Large intestine (tissue), 12 donors: ENCODE data around the gene GATAD2A. TPM values are rescaled to one million over a fixed set of nuclear protein-coding genes. Genes with fewer than 3 reads are reported as not detected.

Experiments
- DNase-seq, 2 donors: peaks; one replicate each; pipeline versions ENCODE4 v3.0.0 to v3.0.0-alpha.2; 2013
- H3K27ac ChIP-seq: one replicate; pipeline ENCODE4 v1.5.1; 2013; ENCODE audit warnings: low read length
- H3K27me3 ChIP-seq: 2 replicates; pipeline ENCODE4 v1.6.1; 2013; ENCODE audit warnings: low read length; ENCODE audit not compliant: control insufficient read depth, insufficient read depth
- H3K36me3 ChIP-seq: 2 replicates; pipeline ENCODE4 v1.6.1; 2013; ENCODE audit warnings: low read length; ENCODE audit not compliant: control insufficient read depth, insufficient read depth
- H3K4me1 ChIP-seq: one replicate; pipeline ENCODE4 v1.6.1; 2013; ENCODE audit warnings: low read length; ENCODE audit not compliant: control insufficient read depth, insufficient read depth
- H3K4me3 ChIP-seq: one replicate; pipeline ENCODE4 v1.5.1; 2013; ENCODE audit warnings: low read length
- H3K9me3 ChIP-seq: one replicate; pipeline ENCODE4 v1.6.1; 2013; ENCODE audit warnings: mild to moderate bottlenecking, low read depth, low read length, moderate library complexity; ENCODE audit not compliant: control insufficient read depth
- WGBS: methylation state at CpG from one replicate; pipeline ENCODE4 v1.1.5; 2013; ENCODE audit warnings: low lambda C conversion rate; ENCODE audit not compliant: insufficient coverage; 5-methylcytosine and 5-hydroxymethylcytosine counted together
- long read RNA-seq, 11 donors: transcript quantifications; one replicate each; lab custom pipeline, GENCODE V29; 2026
- polyA plus RNA-seq: library from polyadenylated mRNA; unstranded; fragments of 120-200 nt; gene quantifications from one replicate; pipeline ENCODE4 v1.2.1, GENCODE V29; 2013

The GATAD2A gene
- polyA plus RNA-seq, result 46.8 TPM
- long read RNA-seq, donor 1, result 0 reads
- long read RNA-seq, donor 2, result 0 reads
- long read RNA-seq, donor 3, result 0 reads
- long read RNA-seq, donor 4, result 0 reads
- long read RNA-seq, donor 5, result 0 reads
- long read RNA-seq, donor 6, result 0 reads
- long read RNA-seq, donor 7, result 0 reads
- long read RNA-seq, donor 8, partial matches to known transcripts, result 62 of 62 reads
- long read RNA-seq, donor 8, other reads (novel, unspliced or antisense), result 0 of 62 reads
- long read RNA-seq, donor 9, result 0 reads
- long read RNA-seq, donor 10, partial matches to known transcripts, result 5 of 5 reads
- long read RNA-seq, donor 10, other reads (novel, unspliced or antisense), result 0 of 5 reads
- long read RNA-seq, donor 11, partial matches to known transcripts, result 10 of 10 reads
- long read RNA-seq, donor 11, other reads (novel, unspliced or antisense), result 0 of 10 reads

GRCh38 chr19:19404879-19405860 is at the start of gene GATAD2A:
Gene GATAD2A, plus strand, starts transcription at chr19:19405675. Its CDS starts 59,671 bp downstream, at chr19:19465346.
- DNase-seq, result peak; percentile 92 to 93
- no peaks in the 10 kb centered on the region for H3K9me3 ChIP-seq
- no peaks in the 10 kb centered on the region for H3K36me3 ChIP-seq
- H3K4me1 ChIP-seq, result peaks cover 24% of the 10 kb centered on the region
- H3K27ac ChIP-seq, result peak within 1 kb of the TSS; percentile 92
- H3K4me3 ChIP-seq, result peak within 1 kb of the TSS; percentile 61
- no peaks in the 10 kb centered on the region for H3K27me3 ChIP-seq
- 83% methylated on average over 1 of the region's 90 CpGs for WGBS

- H3K4me3 ChIP-seq, result no peak overlapping the region
Observed at GRCh38 chr19:19356500-19356899, 49.0 kb upstream of the GATAD2A start.

GRCh38 chr19:19356901-19357566 is 48.4 kb upstream of the GATAD2A start:
- H3K4me3 ChIP-seq, result no peak overlapping the region
- no peaks in the 10 kb centered on the region for H3K27me3 ChIP-seq
- no peak overlapping the region for H3K27ac ChIP-seq
- H3K9me3 ChIP-seq, result no peaks in the 10 kb centered on the region
- no peak for DNase-seq
- WGBS, result no CpG with 5 or more reads among the region's 13 CpGs
- H3K4me1 ChIP-seq, result no peaks in the 10 kb centered on the region
- peaks cover 58% of the 10 kb centered on the region for H3K36me3 ChIP-seq

More at GRCh38 chr19:19356500-19356899, 49.0 kb upstream of the GATAD2A start:
- Histone ChIP-seq H3K9me3 (no peaks in the 10 kb centered on the region), H3K27ac (no peak overlapping the region), H3K27me3 (no peaks in the 10 kb centered on the region), H3K4me1 (no peaks in the 10 kb centered on the region), H3K36me3 (peaks cover 60% of the 10 kb centered on the region)
- no CpG with 5 or more reads among the region's 11 CpGs for WGBS
- no peak for DNase-seq

GRCh38 chr19:19361075-19361594 is 44.3 kb upstream of the GATAD2A start:
- H3K4me3 ChIP-seq, result no peak overlapping the region
- peak; percentile 61 to 69 for DNase-seq
- H3K9me3 ChIP-seq, result no peaks in the 10 kb centered on the region
- H3K27ac ChIP-seq, result no peak overlapping the region
- H3K4me1 ChIP-seq, result no peaks in the 10 kb centered on the region
- H3K36me3 ChIP-seq, result peaks cover 17% of the 10 kb centered on the region
- H3K27me3 ChIP-seq, result no peaks in the 10 kb centered on the region
- no CpG with 5 or more reads among the region's 14 CpGs for whole genome bisulfite sequencing

- H3K27me3 ChIP-seq, result no peaks in the 10 kb centered on the region
- WGBS, result no CpG with 5 or more reads among the region's 4 CpGs
- H3K4me3 ChIP-seq, result no peak overlapping the region
- no peak overlapping the region for H3K27ac ChIP-seq
- no peak for DNase-seq
- no peaks in the 10 kb centered on the region for H3K9me3 ChIP-seq
- no peaks in the 10 kb centered on the region for H3K4me1 ChIP-seq
- H3K36me3 ChIP-seq, result peaks cover 8% of the 10 kb centered on the region
Observed at GRCh38 chr19:19362075-19362474, 43.4 kb upstream of the GATAD2A start.

- H3K27ac ChIP-seq, result no peak overlapping the region
- WGBS, result no CpG with 5 or more reads among the region's 18 CpGs
- H3K36me3 ChIP-seq, result no peaks in the 10 kb centered on the region
- H3K9me3 ChIP-seq, result no peaks in the 10 kb centered on the region
- H3K4me3 ChIP-seq, result no peak overlapping the region
- DNase-seq, result peak; percentile 76
- no peaks in the 10 kb centered on the region for H3K27me3 ChIP-seq
- H3K4me1 ChIP-seq, result no peaks in the 10 kb centered on the region
Observed at GRCh38 chr19:19366434-19367396, 38.8 kb upstream of the GATAD2A start.

- H3K9me3 ChIP-seq, result no peaks in the 10 kb centered on the region
- H3K27ac ChIP-seq, result no peak overlapping the region
- H3K27me3 ChIP-seq, result no peaks in the 10 kb centered on the region
- DNase-seq, result no peak
- peaks cover 5% of the 10 kb centered on the region for H3K4me1 ChIP-seq
- no peak overlapping the region for H3K4me3 ChIP-seq
- WGBS, result no CpG with 5 or more reads among the region's 7 CpGs
- H3K36me3 ChIP-seq, result no peaks in the 10 kb centered on the region
Observed at GRCh38 chr19:19368087-19368486, 37.4 kb upstream of the GATAD2A start.

GRCh38 chr19:19371059-19371458 is 34.4 kb upstream of the GATAD2A start:
- Histone ChIP-seq H3K4me3 (no peak overlapping the region), H3K9me3 (no peaks in the 10 kb centered on the region), H3K27me3 (no peaks in the 10 kb centered on the region), H3K27ac (no peak overlapping the region), H3K4me1 (peaks cover 5% of the 10 kb centered on the region), H3K36me3 (no peaks in the 10 kb centered on the region)
- no peak for DNase-seq
- WGBS, result no CpG with 5 or more reads among the region's 8 CpGs

GRCh38 chr19:19372656-19373416 is 32.6 kb upstream of the GATAD2A start:
- Histone ChIP-seq H3K27me3 (no peaks in the 10 kb centered on the region), H3K36me3 (no peaks in the 10 kb centered on the region), H3K4me3 (no peak overlapping the region), H3K27ac (peak overlapping the region; percentile 40), H3K9me3 (no peaks in the 10 kb centered on the region), H3K4me1 (peaks cover 12% of the 10 kb centered on the region)
- peak; percentile 58 to 80 for DNase-seq
- no CpG with 5 or more reads among the region's 8 CpGs for WGBS
